HG03103 (cell line): ENCODE results near the gene MSX1.

Experiments
- ATAC-seq: cut with Tn5 transposase; IDR thresholded peaks from one replicate; pipeline ENCODE4 v1.9.1; 2021; ENCODE audit warnings: low read depth; ENCODE audit not compliant: unreplicated experiment

The MSX1 gene

GRCh38 chr4:4890574-4891255 is 31.2 kb downstream of the MSX1 start:
- ATAC-seq, result no peak

- ATAC-seq, result no peak
Measured at GRCh38 chr4:4893721-4894120, 34.3 kb downstream of the MSX1 start.

GRCh38 chr4:4899202-4899925 is 39.9 kb downstream of the MSX1 start:
- no peak for ATAC-seq

GRCh38 chr4:4901877-4902276 is 42.4 kb downstream of the MSX1 start:
- ATAC-seq, result no peak

- no peak for ATAC-seq
Measured at GRCh38 chr4:4912155-4912554, 52.7 kb downstream of the MSX1 start.

- no peak for ATAC-seq
Measured at GRCh38 chr4:4913147-4913561, 53.7 kb downstream of the MSX1 start.
